Stimulated activated naive CD4-positive, alpha-beta T cell (primary cell): Measurements from ENCODE around the gene PMPCA.

ENCODE experiments used
- DNase-seq, 6 experiments: peaks; one replicate each; lab custom pipeline; 2025; lab: John Stamatoyannopoulos, UW

PMPCA gene

GRCh38 chr9:136456258-136456657, 45.8 kb downstream of the PMPCA start:
- no peak for DNase-seq

- no peak for DNase-seq
These were observed 46.9 kb downstream of the PMPCA start for GRCh38 chr9:136457326-136457725.

- DNase-seq = no peak
These were observed 49.0 kb downstream of the PMPCA start for GRCh38 chr9:136459425-136459824.

GRCh38 chr9:136460772-136461325, 50.4 kb downstream of the PMPCA start:
- no peak for DNase-seq

DNA sequence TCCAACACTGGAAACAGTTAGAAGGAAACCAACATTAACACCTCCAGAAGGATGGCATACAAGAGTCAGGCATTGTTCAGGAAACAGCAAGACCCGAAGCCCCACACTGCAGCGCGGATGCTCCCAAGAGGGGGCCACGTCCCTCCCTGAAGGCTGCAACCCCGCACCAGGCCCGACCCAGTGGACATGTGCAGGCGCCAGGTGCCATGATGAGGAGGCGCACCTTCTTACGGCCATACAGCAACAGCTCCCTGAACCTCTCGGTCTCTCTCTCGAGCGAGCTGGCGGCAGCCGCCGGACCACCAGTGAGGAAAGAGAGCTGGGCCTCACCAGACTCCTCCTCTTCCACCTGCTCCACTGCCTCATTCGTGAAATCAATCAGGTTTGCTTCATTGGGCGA, 52.2 kb downstream of the PMPCA start:
- DNase-seq = no peak

DNA sequence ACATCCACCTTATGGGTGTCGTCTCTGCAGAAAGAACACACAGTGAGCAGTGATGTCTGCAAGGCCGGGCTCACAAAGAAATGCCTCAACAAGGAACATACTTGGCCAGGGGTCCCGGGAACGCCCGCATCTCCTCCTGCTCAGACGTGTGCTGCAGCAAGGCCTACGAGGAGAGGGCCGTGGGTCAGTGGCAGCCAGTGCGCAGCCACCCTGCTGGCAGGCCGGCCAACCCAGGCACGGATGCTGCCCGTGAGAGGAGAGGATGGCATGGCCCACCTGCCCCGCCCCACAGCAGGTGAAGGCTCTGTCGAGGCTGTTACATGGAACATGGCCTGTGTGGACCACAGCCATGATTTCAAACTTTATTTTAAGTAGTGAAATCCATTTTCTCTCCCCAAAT, 53.1 kb downstream of the PMPCA start:
- no peak for DNase-seq

GRCh38 chr9:136464241-136464640, 53.8 kb downstream of the PMPCA start:
- DNase-seq = no peak

GRCh38 chr9:136465500-136466154, 55.2 kb downstream of the PMPCA start:
- DNase-seq = no peak

GRCh38 chr9:136466155-136466541, 55.7 kb downstream of the PMPCA start:
- DNase-seq = no peak

- DNase-seq = no peak
These were observed 57.3 kb downstream of the PMPCA start for GRCh38 chr9:136467766-136468165.

DNA sequence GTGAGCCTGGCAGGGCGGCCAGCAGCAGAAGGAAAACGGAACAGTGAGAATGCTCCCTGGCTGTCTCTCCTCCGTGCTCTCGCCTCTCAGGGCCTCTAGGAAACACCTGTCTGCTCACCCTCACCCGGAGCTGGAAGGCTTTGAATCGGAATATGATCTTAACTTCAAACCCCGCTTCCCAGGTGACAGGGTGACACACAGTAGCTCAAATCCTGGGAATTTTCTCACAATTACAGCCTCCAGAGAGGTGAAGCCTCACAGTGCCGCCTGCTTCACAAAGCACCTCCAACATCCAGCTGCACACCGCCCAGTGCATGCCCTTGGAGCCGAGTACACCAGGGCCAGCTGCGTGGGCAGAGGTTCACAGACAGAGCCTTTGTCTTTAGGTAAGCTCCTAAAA, 59.9 kb downstream of the PMPCA start:
- DNase-seq = no peak

DNA sequence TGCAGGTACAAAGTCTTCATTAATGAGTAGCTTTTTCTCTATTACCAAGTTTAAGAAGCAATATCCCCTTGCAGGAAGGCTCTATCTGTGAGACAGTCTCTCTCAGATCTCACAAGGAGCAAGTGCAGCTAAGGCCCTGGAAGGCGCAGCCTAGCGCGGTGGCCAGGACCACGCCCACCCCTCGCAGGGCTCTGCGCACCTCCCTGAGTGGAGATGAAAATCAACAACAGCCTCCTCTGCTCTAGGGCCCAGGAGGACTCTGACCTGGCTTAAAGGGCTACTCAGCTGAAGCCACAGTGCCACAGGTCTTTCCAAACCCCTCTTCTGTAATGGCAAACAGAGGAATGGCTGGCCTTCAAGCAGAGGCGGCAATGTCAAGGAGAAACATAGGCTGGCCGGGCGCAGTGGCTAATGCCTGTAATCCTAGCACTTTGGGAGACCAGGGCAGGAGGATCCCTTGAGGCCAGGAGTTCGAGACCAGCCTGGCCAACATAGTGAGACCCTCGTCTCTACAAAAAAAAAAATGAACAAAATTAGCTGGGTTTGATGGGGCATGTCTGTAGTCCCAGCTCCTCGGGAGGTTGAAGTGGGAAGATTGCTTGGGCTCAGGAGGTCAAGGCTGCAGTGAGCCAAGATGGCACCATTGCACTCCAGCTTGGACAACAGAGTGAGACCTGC, 60.5 kb downstream of the PMPCA start:
- DNase-seq = no peak

DNA sequence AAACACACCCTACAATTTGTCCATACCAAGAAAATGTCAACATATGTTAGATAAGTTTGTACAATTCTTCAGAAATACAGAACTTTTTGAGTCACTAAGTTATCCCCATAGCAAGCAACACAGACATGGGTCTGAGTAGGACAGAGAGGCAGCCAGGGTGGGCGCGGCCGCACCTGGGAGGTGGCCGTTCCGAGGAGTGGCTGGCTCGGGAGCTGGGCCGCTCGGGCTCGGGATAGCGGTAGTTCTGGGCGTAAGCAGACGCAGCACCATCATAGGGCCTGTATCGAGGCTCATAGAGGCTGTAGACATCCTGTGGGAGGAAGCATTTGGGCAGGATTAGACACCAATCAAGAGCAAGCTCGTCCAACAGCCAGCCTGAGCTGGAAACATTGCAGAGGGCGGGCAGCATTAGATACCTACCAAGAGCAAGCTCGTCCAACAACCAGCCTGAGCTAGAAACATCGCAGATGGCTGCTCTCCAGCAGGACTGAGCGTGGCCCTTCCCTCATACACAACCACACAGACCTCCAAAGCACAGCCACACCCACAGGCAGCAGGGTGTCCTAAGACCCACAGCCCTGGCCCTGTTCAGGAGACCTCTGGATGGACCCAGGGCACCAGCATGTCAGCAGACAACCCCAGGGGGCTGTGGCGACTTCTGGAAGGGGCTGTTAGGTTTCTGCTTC, 61.5 kb downstream of the PMPCA start:
- DNase-seq = no peak

- no peak for DNase-seq
These were observed 62.3 kb downstream of the PMPCA start for GRCh38 chr9:136472640-136473353.

GRCh38 chr9:136473354-136473721, 62.9 kb downstream of the PMPCA start:
- no peak for DNase-seq
